ENCODE data around the gene PDGFD. TPM values are rescaled to one million over a fixed set of nuclear protein-coding genes. Genes with fewer than 3 reads are reported as not detected.

The PDGFD gene
- total and polyA plus RNA-seq, 8 donors, result 2.1 to 7.7 (median 5.2) TPM

DNA sequence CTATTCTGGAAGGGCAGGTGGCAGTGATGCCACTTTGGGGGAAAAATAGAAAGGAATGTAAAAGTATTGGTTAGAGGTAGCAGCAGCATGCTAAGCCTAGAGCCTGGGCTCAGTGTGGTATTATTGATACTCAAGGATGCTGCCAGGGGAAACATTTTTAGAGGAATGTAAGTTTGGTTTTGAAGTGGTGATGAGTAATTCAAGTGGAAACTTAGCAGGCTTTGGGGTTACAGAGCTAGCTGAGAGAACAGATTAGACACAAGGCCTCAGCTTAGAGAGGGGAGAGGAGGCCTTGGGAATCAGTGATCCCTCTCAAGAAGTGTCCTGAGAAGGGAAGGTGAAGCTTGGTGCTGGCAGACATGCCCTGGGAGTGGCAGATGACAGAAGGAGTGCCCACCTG lies 160.5 kb downstream of the PDGFD start:
- H3K36me3 ChIP-seq, result no peaks in the 10 kb centered on the region
- TF ChIP-seq, protein P1, sequence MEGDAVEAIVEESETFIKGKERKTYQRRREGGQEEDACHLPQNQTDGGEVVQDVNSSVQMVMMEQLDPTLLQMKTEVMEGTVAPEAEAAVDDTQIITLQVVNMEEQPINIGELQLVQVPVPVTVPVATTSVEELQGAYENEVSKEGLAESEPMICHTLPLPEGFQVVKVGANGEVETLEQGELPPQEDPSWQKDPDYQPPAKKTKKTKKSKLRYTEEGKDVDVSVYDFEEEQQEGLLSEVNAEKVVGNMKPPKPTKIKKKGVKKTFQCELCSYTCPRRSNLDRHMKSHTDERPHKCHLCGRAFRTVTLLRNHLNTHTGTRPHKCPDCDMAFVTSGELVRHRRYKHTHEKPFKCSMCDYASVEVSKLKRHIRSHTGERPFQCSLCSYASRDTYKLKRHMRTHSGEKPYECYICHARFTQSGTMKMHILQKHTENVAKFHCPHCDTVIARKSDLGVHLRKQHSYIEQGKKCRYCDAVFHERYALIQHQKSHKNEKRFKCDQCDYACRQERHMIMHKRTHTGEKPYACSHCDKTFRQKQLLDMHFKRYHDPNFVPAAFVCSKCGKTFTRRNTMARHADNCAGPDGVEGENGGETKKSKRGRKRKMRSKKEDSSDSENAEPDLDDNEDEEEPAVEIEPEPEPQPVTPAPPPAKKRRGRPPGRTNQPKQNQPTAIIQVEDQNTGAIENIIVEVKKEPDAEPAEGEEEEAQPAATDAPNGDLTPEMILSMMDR (IDR thresholded peaks at IDR 0.05), result no peak
- no peak for DNase-seq
- H3K4me1 ChIP-seq, result no peaks in the 10 kb centered on the region
- no peak overlapping the region for H3K4me3 ChIP-seq
- intact Hi-C loops (cut with DNase I), result no loop called here
- ATAC-seq, result no peak
- H3K9me3 ChIP-seq, result no peaks in the 10 kb centered on the region
- no peaks in the 10 kb centered on the region for H3K27me3 ChIP-seq
- no peak overlapping the region for H3K27ac ChIP-seq

DNA sequence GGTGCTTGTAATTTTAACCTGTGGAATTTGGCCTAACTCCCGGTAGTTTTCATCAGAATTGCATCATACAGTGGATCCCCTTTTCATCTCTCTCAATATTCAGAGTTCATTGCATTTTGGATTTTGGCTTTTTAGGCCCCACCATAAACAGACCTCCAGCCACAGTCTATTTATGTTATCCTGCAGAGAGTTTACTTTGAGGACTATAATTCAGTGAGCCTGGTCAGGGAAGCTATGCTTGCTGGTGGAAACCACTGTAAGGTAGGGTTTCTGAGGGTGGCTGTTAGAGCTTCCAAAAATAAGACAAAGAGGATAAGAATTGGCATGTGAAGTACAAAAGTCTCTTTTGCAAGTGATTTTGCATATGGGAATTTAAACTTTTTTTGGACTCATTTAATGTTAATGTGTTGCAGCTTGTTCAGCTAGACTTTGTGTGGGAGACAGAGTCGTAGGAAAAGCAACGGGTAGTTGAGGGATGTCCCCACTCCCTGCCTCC lies 162.3 kb downstream of the PDGFD start:
- intact Hi-C loops (cut with DNase I), result no loop called here
- Histone ChIP-seq H3K4me3 (no peak overlapping the region), H3K27me3 (no peaks in the 10 kb centered on the region), H3K4me1 (no peaks in the 10 kb centered on the region), H3K36me3 (no peaks in the 10 kb centered on the region), H3K9me3 (no peaks in the 10 kb centered on the region), H3K27ac (no peak overlapping the region)
- TF ChIP-seq, protein P1 (IDR thresholded peaks at IDR 0.05), result no peak
- ATAC-seq (no peak), DNase-seq (no peak)

GRCh38 chr11:104000798-104001197 lies 163.1 kb downstream of the PDGFD start:
- ATAC-seq (no peak), DNase-seq (no peak)
- intact Hi-C loops (cut with DNase I), result no loop called here
- Histone ChIP-seq H3K4me3 (no peak overlapping the region), H3K36me3 (no peaks in the 10 kb centered on the region), H3K27me3 (no peaks in the 10 kb centered on the region), H3K9me3 (no peaks in the 10 kb centered on the region), H3K27ac (no peak overlapping the region), H3K4me1 (no peaks in the 10 kb centered on the region)
- TF ChIP-seq, protein P1 (IDR thresholded peaks at IDR 0.05), result no peak

DNA sequence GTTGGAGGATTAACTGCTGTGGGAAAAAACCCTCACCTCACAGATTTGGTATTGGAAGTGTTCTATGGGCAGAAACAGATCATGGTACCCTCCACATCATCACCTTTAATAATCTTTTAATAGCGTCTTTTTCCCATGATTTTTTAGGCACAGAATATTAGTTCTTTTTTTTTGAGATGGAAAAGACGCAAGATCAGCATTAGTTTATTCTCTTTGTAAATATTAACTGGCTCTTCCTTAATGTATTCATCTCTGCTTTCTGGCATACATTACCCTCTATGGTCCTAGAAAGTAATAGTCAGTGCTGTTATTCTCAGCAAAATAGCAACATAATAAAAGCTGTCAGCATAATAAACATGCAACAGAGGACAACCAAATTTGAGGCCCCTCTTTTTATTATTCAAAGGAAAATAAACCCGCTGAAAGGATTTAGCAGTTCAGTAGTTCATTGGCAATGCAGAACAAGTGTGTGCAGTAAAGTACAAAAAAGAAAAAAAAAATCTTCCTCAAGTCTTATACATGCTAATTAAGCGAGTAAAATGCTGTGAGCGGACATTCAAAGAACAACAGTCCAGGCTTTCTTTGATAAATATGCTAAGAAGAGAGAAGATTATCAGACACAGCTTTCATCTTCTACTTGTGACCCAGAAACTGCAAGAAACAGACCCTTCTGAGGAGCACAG lies 165.0 kb downstream of the PDGFD start:
- intact Hi-C loops (cut with DNase I), result no loop called here
- ATAC-seq, result no peak

DNA sequence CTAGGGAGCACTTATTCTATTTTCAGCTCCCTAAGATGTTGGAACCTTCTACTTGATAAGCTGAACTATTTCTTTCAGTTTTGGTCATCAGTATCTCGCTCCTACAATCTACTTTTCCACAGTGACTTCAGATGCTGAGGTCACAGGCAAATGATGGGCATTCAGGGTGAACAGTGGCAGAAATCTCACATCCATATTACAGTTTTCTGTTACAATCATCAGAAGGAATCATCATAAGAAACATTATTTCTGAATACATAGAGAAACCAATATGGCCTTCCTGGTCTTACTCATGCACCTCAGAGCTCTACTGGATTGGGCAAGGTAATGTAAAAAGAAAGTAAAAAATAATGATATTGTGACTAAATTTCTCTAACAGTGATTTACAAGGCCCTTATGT lies 166.9 kb downstream of the PDGFD start:
- no peaks in the 10 kb centered on the region for H3K36me3 ChIP-seq
- intact Hi-C loops (cut with DNase I), result no loop called here
- ATAC-seq, result no peak
- H3K27ac ChIP-seq, result no peak overlapping the region
- H3K9me3 ChIP-seq, result no peaks in the 10 kb centered on the region
- TF ChIP-seq, protein P1 (IDR thresholded peaks at IDR 0.05), result no peak
- no peaks in the 10 kb centered on the region for H3K27me3 ChIP-seq
- no peaks in the 10 kb centered on the region for H3K4me1 ChIP-seq
- no peak overlapping the region for H3K4me3 ChIP-seq
- no peak for DNase-seq

More for the DNA sequence above, 165.0 kb downstream of the PDGFD start:
- Histone ChIP-seq H3K27me3 (no peaks in the 10 kb centered on the region), H3K9me3 (no peaks in the 10 kb centered on the region), H3K27ac (no peak overlapping the region), H3K4me3 (no peak overlapping the region), H3K4me1 (no peaks in the 10 kb centered on the region), H3K36me3 (no peaks in the 10 kb centered on the region)
- no peak for DNase-seq
- TF ChIP-seq, protein P1 (IDR thresholded peaks at IDR 0.05), result no peak
